T-helper 2 cell (primary cell): Measurements from ENCODE around the gene HOATZ.

Experiments
- DNase-seq, 5 experiments: peaks; one replicate each; pipeline versions ENCODE4 v3.0.0 to v3.0.0-alpha.2; 2012 to 2022

Gene HOATZ

DNA sequence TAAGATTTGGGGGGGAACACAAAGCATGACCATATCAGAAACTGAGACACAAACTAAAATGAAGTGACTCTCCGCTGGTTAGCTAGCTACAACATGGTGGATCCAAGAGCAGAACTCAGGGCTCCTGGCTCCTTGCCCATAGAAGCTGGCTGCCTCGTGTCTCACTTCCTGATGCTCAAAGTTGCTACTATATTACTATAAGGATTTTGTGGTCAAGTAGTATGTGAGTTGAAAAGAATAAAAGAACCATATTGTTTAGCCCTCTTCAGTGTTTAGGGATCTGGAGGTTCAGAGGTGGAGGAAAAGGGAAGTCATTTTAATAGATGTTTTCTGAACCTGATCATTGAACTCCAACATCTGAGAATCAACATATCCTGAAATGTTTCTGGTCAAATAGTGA lies 70.8 kb downstream of the HOATZ start:
- no peak for DNase-seq

DNA sequence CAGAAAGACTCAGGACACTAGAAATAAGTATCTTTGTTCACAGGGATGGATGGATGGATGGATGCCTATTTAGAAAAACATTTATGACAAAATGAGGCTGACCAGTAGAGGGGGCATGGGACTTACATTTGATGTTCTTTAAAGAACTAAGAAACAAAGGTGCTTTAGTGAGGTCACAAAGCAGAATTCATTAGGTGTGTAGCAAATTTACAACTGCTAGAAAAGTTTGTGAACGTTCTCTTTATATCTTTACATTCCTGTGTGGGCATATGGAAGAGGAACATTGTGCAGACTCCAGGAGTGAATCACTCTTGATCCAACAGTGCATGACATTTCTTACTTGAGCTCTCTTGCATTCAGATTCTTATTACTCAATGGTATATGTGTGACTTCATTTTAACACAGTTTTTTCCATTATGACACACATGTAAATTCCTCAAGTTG lies 71.8 kb downstream of the HOATZ start:
- peak in 3 of 5 experiments; percentile 24 to 56 (median 29) for DNase-seq
